Prostate gland (tissue), 2 donors: ENCODE results near the gene SSTR5.
A peak's percentile ranks its signal among the peaks of the same experiment; 100 is the strongest.

Experiments used
- CTCF ChIP-seq, 4 experiments: fragments of 200-600 bp in 2 of 4; fragments of 450-650 bp in 2 of 4; sonication (generic) in 2 of 4; IDR thresholded peaks; 1 replicate in 3 of 4; 2 replicates in 1 of 4; pipeline ENCODE4 v1.5.1; 2016 to 2019; ENCODE audit warnings: antibody characterized with exemption in 4 of 4, mild to moderate bottlenecking in 2 of 4, moderate library complexity in 2 of 4
- POLR2A ChIP-seq: fragments of 450-650 bp; IDR thresholded peaks from one replicate; pipeline ENCODE4 v1.6.1; 2016; ENCODE audit warnings: antibody characterized with exemption, mild to moderate bottlenecking
- POLR2AphosphoS5 ChIP-seq: sonication (generic); formaldehyde crosslinking; IDR thresholded peaks from one replicate; pipeline ENCODE4 v1.6.1; 2017; ENCODE audit warnings: antibody characterized with exemption

GRCh38 chr16:1057252-1057932 is 15.2 kb upstream of the SSTR5 start:
- TF ChIP-seq CTCF (IDR thresholded peaks at IDR 0.05), result peak; percentile 91 to 96 (median 96)
- no peak for TF ChIP-seq POLR2A
- TF ChIP-seq POLR2AphosphoS5, result no peak
